HepG2 (cell line): ENCODE results near the gene GSK3A. TPM values are rescaled to one million over a fixed set of nuclear protein-coding genes. Genes with fewer than 3 reads are reported as not detected.
A peak's percentile ranks its signal among the peaks of the same experiment; 100 is the strongest.

Source experiments
- CBFB ChIP-seq: sonication (generic); formaldehyde crosslinking; IDR thresholded peaks from 2 replicates; pipeline ENCODE4 v1.4.0; 2020; ENCODE audit warnings: missing genetic modification reagents
- HIVEP1 ChIP-seq: sonication (generic); formaldehyde crosslinking; IDR thresholded peaks from 2 replicates; pipeline ENCODE4 v1.4.0; 2020; ENCODE audit warnings: mild to moderate bottlenecking, missing genetic modification reagents
- MBD4 ChIP-seq: IDR thresholded peaks from 2 replicates; pipeline ENCODE4 v1.6.1; 2012; ENCODE audit warnings: low read length, inconsistent platforms, borderline replicate concordance
- MIER3 ChIP-seq: IDR thresholded peaks from 2 replicates; pipeline ENCODE4 v1.6.1; 2016; ENCODE audit warnings: missing compliant biosample characterization, borderline replicate concordance
- NAIF1 ChIP-seq: sonication (generic); formaldehyde crosslinking; IDR thresholded peaks from 2 replicates; pipeline ENCODE4 v1.5.0; 2020; ENCODE audit warnings: mild to moderate bottlenecking, missing genetic modification reagents, borderline replicate concordance
- PPARG ChIP-seq: conservative IDR thresholded peaks from 2 replicates; pipeline ENCODE4 v1.6.1; 2016; ENCODE audit warnings: missing biosample characterization, missing genetic modification reagents
- RFXANK ChIP-seq: IDR thresholded peaks from 2 replicates; pipeline ENCODE4 v1.6.1; 2016
- SOX5 ChIP-seq: IDR thresholded peaks from 2 replicates; pipeline ENCODE4 v1.6.1; 2016; ENCODE audit warnings: borderline replicate concordance
- SRY ChIP-seq: sonication (generic); formaldehyde crosslinking; IDR thresholded peaks from 2 replicates; pipeline ENCODE4 v1.8.0; 2022; ENCODE audit warnings: mild to moderate bottlenecking, missing genetic modification reagents
- ZNF160 ChIP-seq: sonication (generic); formaldehyde crosslinking; IDR thresholded peaks from 2 replicates; pipeline ENCODE4 v1.8.0; 2022; ENCODE audit warnings: mild to moderate bottlenecking, inconsistent platforms, missing genetic modification reagents
- ZNF891 ChIP-seq: sonication (generic); formaldehyde crosslinking; IDR thresholded peaks from 2 replicates; pipeline ENCODE4 v1.5.0; 2020; ENCODE audit warnings: mild to moderate bottlenecking, missing genetic modification reagents
- polyA plus RNA-seq, 8 experiments: library from polyadenylated mRNA; depleted of rRNA in 3 of 8; stranded (reverse) in 7 of 8; unstranded in 1 of 8; fragments of >200 nt; fragmentation: Illumina TruSeq in 4 of 8; extraction: Trizol in 4 of 8; gene quantifications; 2 replicates each; pipeline versions ENCODE4 v1.2.1 to v1.2.3, GENCODE V29; 2011 to 2016; ENCODE audit warnings: low read depth in 4 of 8, missing spikeins in 1 of 8, mixed read lengths in 1 of 8; ENCODE audit not compliant: insufficient read depth in 1 of 8
- total RNA-seq, 5 experiments: library from RNA; depleted of rRNA; stranded (reverse); fragments of >200 nt; fragmentation: Illumina TruSeq; extraction: Trizol; gene quantifications; 2 replicates each; pipeline ENCODE4 v1.2.3, GENCODE V29; 2016; ENCODE audit warnings: low read depth in 1 of 5
- TF ChIP-seq, protein P1 (sequence below): sonication (generic); formaldehyde crosslinking; IDR thresholded peaks from 2 replicates; pipeline ENCODE4 v1.8.0; 2022; ENCODE audit warnings: mild to moderate bottlenecking, missing genetic modification reagents; ENCODE audit not compliant: insufficient replicate concordance
- TF ChIP-seq, protein P2 (sequence below): sonication (generic); formaldehyde crosslinking; IDR thresholded peaks from 2 replicates; pipeline ENCODE4 v1.5.1; 2020; ENCODE audit warnings: missing genetic modification reagents, mild to moderate bottlenecking, borderline replicate concordance
- TF ChIP-seq, protein P3 (sequence below): sonication (generic); formaldehyde crosslinking; IDR thresholded peaks from 2 replicates; pipeline ENCODE4 v1.5.0; 2020; ENCODE audit warnings: missing genetic modification reagents
- TF ChIP-seq, protein P4 (sequence below): sonication (generic); formaldehyde crosslinking; IDR thresholded peaks from 2 replicates; pipeline ENCODE4 v1.5.1; 2020; ENCODE audit warnings: missing genetic modification reagents, mild to moderate bottlenecking, borderline replicate concordance
- TF ChIP-seq, protein P5 (sequence below): sonication (generic); formaldehyde crosslinking; IDR thresholded peaks from 2 replicates; pipeline ENCODE4 v1.5.0; 2020; ENCODE audit warnings: missing genetic modification reagents
- TF ChIP-seq, protein P6 (sequence below): IDR thresholded peaks from 2 replicates; pipeline ENCODE4 v1.6.1; 2016; ENCODE audit warnings: missing compliant biosample characterization, missing genetic modification reagents, borderline replicate concordance
- TF ChIP-seq, protein P7 (sequence below): sonication (generic); formaldehyde crosslinking; IDR thresholded peaks from 2 replicates; pipeline ENCODE4 v1.5.0; 2020; ENCODE audit warnings: missing genetic modification reagents, mild to moderate bottlenecking, borderline replicate concordance

GSK3A gene
- total and polyA plus RNA-seq, 2 of the 13 experiments (the other 11 are each of a cell fraction or from before 2014, with no cell fraction given) = 16.9 to 52.5 TPM

DNA sequence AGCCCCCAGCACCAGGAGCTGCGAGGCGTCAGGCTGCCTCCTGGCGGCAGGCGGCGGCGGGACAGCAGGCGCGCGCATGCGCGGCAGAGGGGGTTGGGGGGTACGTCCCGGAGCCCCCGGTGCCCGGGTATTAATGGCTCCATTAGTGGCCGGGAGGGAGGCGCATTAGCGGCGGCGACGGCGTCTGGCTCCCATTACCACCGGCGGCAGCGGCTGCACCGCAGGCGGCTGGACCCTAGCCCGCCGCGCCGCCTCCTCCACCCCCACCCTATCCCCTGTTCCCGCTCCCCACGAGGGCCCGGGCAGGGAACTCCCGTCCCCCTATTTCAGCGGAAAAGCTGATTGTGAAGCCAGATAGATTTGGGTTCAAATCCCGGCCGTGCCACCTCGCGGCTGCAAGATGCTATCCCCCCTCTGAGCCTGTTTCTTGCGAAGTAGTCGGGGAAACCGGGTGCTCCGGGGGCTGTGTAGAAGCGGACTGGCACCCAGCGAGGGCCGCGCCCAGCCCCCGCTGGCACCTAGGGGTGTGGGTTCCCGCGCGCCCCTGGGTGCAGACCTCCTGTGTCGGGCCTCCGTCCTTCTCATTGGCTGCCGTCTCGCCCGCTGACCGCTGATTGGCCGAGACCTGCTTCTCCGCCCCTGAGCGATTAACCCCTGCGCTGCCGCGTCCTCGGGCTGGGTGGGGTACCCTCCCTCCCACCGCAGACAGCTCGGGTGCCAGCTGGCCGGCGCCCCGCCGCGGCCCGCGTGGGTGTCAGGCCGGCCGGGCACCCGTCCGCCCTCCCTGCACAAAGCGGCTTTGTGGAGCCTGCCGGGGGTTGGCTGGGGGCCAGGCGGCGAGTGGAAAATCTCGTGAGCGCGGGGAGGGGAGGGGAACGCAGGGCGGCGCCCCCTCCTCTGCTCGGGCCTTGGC is 37.8 kb upstream of the GSK3A start (continued):
- TF ChIP-seq, protein P1, sequence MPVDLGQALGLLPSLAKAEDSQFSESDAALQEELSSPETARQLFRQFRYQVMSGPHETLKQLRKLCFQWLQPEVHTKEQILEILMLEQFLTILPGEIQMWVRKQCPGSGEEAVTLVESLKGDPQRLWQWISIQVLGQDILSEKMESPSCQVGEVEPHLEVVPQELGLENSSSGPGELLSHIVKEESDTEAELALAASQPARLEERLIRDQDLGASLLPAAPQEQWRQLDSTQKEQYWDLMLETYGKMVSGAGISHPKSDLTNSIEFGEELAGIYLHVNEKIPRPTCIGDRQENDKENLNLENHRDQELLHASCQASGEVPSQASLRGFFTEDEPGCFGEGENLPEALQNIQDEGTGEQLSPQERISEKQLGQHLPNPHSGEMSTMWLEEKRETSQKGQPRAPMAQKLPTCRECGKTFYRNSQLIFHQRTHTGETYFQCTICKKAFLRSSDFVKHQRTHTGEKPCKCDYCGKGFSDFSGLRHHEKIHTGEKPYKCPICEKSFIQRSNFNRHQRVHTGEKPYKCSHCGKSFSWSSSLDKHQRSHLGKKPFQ (CRISPR knock-in tag) = peak; percentile 50
- TF ChIP-seq, protein P2, sequence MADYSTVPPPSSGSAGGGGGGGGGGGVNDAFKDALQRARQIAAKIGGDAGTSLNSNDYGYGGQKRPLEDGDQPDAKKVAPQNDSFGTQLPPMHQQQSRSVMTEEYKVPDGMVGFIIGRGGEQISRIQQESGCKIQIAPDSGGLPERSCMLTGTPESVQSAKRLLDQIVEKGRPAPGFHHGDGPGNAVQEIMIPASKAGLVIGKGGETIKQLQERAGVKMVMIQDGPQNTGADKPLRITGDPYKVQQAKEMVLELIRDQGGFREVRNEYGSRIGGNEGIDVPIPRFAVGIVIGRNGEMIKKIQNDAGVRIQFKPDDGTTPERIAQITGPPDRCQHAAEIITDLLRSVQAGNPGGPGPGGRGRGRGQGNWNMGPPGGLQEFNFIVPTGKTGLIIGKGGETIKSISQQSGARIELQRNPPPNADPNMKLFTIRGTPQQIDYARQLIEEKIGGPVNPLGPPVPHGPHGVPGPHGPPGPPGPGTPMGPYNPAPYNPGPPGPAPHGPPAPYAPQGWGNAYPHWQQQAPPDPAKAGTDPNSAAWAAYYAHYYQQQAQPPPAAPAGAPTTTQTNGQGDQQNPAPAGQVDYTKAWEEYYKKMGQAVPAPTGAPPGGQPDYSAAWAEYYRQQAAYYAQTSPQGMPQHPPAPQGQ (CRISPR knock-in tag) = no peak
- TF ChIP-seq SOX5 (CRISPR knock-in tag) (no peak), CBFB (peak; percentile 48; the same call in 1 of the 2 replicates), HIVEP1 (peak; percentile 81), NAIF1 (peak; percentile 63; the same call in 1 of the 2 replicates), MIER3 (CRISPR knock-in tag) (no peak), SRY (CRISPR knock-in tag) (no peak; the same call in 1 of the 2 replicates), PPARG (no peak), ZNF160 (CRISPR knock-in tag) (peak; percentile 51; the same call in 1 of the 2 replicates), MBD4 (no peak), RFXANK (no peak), ZNF891 (CRISPR knock-in tag) (no peak)
- TF ChIP-seq, protein P3, sequence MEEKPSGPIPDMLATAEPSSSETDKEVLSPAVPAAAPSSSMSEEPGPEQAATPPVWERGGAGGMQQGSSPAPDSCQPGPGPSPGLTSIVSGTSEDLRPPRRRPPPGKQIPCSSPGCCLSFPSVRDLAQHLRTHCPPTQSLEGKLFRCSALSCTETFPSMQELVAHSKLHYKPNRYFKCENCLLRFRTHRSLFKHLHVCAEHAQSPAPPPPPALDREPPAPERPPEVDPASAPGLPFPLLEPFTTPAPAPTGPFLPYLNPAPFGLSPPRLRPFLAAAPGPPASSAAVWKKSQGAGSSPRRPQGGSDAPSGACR = no peak
- TF ChIP-seq, protein P4, sequence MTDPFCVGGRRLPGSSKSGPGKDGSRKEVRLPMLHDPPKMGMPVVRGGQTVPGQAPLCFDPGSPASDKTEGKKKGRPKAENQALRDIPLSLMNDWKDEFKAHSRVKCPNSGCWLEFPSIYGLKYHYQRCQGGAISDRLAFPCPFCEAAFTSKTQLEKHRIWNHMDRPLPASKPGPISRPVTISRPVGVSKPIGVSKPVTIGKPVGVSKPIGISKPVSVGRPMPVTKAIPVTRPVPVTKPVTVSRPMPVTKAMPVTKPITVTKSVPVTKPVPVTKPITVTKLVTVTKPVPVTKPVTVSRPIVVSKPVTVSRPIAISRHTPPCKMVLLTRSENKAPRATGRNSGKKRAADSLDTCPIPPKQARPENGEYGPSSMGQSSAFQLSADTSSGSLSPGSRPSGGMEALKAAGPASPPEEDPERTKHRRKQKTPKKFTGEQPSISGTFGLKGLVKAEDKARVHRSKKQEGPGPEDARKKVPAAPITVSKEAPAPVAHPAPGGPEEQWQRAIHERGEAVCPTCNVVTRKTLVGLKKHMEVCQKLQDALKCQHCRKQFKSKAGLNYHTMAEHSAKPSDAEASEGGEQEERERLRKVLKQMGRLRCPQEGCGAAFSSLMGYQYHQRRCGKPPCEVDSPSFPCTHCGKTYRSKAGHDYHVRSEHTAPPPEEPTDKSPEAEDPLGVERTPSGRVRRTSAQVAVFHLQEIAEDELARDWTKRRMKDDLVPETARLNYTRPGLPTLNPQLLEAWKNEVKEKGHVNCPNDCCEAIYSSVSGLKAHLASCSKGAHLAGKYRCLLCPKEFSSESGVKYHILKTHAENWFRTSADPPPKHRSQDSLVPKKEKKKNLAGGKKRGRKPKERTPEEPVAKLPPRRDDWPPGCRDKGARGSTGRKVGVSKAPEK = no peak
- TF ChIP-seq, protein P5, sequence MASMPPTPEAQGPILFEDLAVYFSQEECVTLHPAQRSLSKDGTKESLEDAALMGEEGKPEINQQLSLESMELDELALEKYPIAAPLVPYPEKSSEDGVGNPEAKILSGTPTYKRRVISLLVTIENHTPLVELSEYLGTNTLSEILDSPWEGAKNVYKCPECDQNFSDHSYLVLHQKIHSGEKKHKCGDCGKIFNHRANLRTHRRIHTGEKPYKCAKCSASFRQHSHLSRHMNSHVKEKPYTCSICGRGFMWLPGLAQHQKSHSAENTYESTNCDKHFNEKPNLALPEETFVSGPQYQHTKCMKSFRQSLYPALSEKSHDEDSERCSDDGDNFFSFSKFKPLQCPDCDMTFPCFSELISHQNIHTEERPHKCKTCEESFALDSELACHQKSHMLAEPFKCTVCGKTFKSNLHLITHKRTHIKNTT (CRISPR knock-in tag) = no peak
- TF ChIP-seq, protein P6, sequence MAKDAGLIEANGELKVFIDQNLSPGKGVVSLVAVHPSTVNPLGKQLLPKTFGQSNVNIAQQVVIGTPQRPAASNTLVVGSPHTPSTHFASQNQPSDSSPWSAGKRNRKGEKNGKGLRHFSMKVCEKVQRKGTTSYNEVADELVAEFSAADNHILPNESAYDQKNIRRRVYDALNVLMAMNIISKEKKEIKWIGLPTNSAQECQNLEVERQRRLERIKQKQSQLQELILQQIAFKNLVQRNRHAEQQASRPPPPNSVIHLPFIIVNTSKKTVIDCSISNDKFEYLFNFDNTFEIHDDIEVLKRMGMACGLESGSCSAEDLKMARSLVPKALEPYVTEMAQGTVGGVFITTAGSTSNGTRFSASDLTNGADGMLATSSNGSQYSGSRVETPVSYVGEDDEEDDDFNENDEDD = peak; percentile 90
- TF ChIP-seq, protein P7, sequence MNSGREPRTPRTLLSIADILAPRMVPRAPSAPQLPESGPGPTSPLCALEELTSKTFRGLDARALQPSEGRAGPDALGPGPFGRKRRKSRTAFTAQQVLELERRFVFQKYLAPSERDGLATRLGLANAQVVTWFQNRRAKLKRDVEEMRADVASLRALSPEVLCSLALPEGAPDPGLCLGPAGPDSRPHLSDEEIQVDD (CRISPR knock-in tag) = no peak
